Activated T-helper 1 cell treated with Interleukin-2 at 50 U/mL for 16 hours (primary cell): ENCODE results near the gene TMEM132C.

Experiments used
- DNase-seq: peaks from one replicate; pipeline ENCODE4 v3.0.0-alpha.2; 2020; ENCODE audit warnings: low read depth

TMEM132C gene

GRCh38 chr12:128612150-128612850, 345.3 kb downstream of the TMEM132C start:
- no peak for DNase-seq

GRCh38 chr12:128613837-128614590, 347.0 kb downstream of the TMEM132C start:
- DNase-seq, result no peak

GRCh38 chr12:128617304-128617833, 350.4 kb downstream of the TMEM132C start:
- no peak for DNase-seq

- DNase-seq, result no peak
Observed at GRCh38 chr12:128619263-128619662, 352.3 kb downstream of the TMEM132C start.

GRCh38 chr12:128621304-128621703, 354.3 kb downstream of the TMEM132C start:
- DNase-seq, result no peak

GRCh38 chr12:128623748-128624147, 356.8 kb downstream of the TMEM132C start:
- DNase-seq, result no peak

GRCh38 chr12:128626808-128627320, 359.9 kb downstream of the TMEM132C start:
- DNase-seq, result no peak

- DNase-seq, result no peak
Observed at GRCh38 chr12:128627659-128628058, 360.7 kb downstream of the TMEM132C start.

- no peak for DNase-seq
Observed at GRCh38 chr12:128629979-128630378, 363.0 kb downstream of the TMEM132C start.

- no peak for DNase-seq
Observed at GRCh38 chr12:128637642-128638606, 371.0 kb downstream of the TMEM132C start.

- no peak for DNase-seq
Observed at GRCh38 chr12:128639089-128639488, 372.1 kb downstream of the TMEM132C start.

- DNase-seq, result no peak
Observed at GRCh38 chr12:128643155-128643554, 376.2 kb downstream of the TMEM132C start.

- DNase-seq, result no peak
Observed at GRCh38 chr12:128644664-128645296, 377.8 kb downstream of the TMEM132C start.

GRCh38 chr12:128649902-128650301, 382.9 kb downstream of the TMEM132C start:
- DNase-seq, result no peak

- no peak for DNase-seq
Observed at GRCh38 chr12:128652136-128652751, 385.3 kb downstream of the TMEM132C start.

- DNase-seq, result no peak
Observed at GRCh38 chr12:128654468-128654867, 387.5 kb downstream of the TMEM132C start.

GRCh38 chr12:128657378-128657777, 390.4 kb downstream of the TMEM132C start:
- DNase-seq, result no peak

- DNase-seq, result no peak
Observed at GRCh38 chr12:128660532-128661225, 393.7 kb downstream of the TMEM132C start.

- DNase-seq, result no peak
Observed at GRCh38 chr12:128661226-128661569, 394.2 kb downstream of the TMEM132C start.

- DNase-seq, result no peak
Observed at GRCh38 chr12:128662101-128662500, 395.1 kb downstream of the TMEM132C start.
